Jurkat, Clone E6-1 (cell line): ENCODE data around the gene CLIP2.
"Not testable (repeated sequence)": the region's sequence is repeated elsewhere in the genome, so short reads cannot be mapped to it uniquely, and the experiment has no call there.

Experiments
- DNase-seq: peaks from one replicate; pipeline ENCODE4 v3.0.0-alpha.2; 2011; ENCODE audit warnings: low read depth, low spot score
- H3K4me3 ChIP-seq: 2 replicates; pipeline ENCODE4 v1.5.1; 2011; ENCODE audit warnings: mild to moderate bottlenecking, low read length, control low read depth, moderate library complexity

CLIP2 gene

DNA sequence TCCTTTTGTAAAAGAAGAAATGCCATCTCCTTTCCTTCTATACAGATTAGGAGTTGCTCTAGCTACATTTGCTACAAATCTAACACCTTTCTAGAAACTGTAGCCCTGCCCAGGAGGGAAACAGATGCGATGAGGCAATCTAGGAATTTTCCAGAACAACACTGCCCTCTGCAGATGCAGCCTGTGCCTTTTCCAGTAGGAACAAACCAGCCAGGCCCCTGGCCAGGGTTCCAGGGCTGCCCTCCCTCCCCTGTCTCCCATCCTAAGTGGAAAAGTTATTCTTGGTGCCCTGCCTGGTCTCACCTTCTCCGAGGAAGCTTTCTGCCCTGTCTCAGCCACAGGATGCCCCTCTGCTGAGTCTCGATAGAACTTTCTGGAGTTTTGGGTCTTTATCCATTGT, 105.4 kb downstream of the CLIP2 start:
- not testable (repeated sequence) for DNase-seq, H3K4me3 ChIP-seq

DNA sequence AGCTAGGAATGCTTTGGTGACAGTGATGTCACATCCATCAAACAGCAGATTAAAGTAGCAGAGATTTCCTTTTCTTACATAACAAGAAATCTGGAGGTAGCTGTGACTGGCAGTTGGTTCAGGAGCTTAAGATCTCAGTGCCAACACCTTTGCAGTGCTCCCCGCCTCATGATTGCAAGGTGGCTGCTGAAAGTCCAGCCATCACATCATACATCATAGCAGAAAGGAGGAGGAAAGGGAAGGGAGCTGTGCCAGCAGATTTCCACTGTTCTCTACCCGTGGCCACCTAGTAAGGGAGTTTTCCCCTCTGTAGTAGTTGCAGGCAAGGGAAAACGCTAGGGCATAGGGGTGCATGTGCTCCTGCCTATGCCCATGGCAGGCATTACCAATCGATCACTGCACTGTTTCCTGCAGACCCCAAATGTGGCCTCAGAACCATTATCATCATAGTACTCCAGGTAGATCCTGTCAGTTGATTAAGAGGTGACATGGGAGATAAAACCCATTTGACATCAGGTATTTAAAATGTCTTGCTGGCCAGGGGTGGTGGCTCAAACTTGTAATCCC, 106.6 kb downstream of the CLIP2 start:
- H3K4me3 ChIP-seq: no peak overlapping the region
- DNase-seq: no peak

DNA sequence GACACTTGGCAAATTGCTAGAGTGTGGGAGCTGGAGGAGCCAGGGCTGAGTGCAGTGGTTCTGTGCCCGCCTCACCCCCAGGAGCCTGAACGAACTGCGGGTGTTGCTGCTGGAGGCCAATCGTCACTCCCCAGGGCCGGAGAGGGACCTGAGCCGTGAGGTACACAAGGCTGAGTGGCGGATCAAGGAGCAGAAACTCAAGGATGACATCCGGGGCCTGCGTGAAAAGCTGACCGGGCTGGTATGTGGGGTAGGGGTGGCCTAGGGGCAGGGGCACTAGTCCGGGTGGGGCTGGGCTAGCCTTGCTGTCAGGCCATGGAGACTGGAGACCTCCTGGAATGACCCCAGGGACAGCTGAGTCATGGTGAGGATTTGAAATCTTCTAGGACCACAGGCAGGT, 107.8 kb downstream of the CLIP2 start:
- no peak overlapping the region for H3K4me3 ChIP-seq
- DNase-seq: no peak

DNA sequence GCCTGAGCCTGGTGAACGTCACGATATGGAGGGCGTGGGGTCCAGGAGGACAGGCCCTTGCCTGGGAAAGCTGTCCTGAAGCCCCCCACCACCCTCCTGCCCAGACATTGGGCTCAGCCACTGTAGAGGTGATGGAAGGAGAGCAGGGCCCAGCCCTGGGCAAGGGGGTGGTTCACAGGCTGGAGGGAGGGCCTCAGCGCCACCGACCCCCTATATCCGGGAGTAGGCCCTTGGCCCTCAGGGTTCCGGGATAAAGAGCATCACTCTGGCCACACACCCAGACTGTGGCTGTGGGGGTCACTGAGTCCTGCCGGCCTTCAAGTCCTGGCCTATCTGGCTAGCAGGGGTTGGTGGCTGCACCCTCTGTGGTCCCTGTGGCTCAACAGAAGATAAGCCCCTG, 109.2 kb downstream of the CLIP2 start:
- H3K4me3 ChIP-seq: no peak overlapping the region
- no peak for DNase-seq

DNA sequence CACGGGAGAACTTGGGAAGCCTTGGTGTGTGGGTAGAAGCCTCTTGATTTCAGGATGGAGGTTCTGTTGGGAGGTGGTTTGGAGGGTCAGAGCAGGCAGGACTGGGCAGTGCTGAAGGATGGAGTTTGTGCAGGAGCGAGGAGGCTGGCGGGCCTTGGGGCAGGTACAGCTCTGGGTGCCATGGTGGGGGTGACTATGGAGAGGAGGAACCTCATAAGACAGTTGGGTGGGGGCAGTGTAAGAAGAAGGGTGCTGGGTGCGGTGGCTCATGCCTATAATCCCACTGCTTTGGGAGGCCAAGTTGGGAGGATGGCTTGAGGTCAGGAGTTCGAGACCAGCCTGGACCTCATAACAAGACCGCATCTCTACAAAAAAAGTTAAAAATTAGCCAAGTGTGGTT, 109.8 kb downstream of the CLIP2 start:
- no peak overlapping the region for H3K4me3 ChIP-seq
- no peak for DNase-seq

DNA sequence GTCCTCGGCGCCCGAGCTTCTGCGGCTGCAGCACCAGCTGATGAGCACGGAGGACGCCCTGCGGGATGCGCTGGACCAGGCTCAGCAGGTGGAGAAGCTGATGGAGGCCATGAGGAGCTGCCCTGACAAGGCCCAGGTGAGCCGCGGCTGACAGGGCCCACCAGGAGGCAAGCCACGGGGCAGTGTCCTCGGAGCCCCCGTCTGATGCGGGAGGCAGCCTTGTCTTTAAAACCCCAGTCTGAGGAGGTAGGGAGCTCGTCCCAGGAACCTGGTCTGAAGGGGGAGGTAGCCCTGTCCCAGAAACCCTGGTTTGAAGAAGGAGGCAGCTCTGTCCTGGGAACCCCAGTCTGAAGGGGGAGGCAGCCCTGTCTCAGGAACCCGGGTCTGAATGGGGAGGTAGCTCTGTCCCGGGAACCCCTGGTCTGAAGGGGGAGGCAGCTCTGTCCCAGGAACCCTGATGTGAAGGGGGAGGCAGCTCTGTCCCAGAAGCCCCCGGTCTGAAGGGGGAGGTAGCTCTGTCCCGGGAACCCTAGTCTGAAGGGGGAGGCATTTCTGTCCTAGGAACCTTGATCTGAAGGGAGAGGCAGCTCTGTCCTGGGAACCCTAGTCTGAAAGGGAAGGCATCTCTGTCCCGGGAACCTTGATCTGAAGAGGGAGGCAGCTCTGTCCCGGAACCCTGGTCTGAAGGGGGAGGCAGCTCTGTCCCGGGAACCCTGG, 111.4 kb downstream of the CLIP2 start:
- DNase-seq: no peak
- H3K4me3 ChIP-seq: no peak overlapping the region

DNA sequence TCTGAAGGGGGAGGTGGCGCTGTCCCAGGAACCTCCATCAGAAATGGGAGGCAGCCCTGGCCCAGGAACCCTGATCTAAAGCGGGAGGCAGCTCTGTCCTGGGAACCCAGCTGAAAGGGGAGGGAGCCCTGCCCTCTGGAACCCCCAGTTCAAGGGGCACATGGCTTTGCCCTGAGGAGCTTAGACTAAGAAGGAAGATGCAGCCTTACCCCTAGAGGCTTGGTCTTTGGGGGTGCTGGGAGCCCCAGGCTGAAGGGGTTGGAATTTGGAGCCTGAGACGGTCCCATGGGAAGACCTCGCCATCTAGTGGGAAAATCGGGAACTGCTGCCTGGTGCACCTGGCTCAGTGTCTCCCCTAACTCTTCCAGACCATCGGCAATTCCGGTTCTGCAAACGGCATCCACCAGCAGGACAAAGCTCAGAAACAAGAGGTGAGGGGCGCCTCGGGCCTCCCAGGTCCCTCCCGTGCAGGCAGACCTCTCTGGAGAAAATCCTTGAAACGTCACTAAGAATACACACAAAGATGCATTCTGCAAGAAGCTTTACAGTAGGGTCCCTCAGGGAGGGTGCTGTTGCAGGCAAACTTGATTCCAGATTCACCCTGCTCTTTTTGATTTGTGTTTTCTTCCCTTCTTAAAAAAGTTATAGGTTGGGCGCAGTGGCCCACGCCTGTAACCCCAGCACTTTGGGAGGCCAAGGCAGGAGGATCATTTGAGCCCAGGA, 112.1 kb downstream of the CLIP2 start:
- H3K4me3 ChIP-seq: no peak overlapping the region
- peak; percentile 55 for DNase-seq

DNA sequence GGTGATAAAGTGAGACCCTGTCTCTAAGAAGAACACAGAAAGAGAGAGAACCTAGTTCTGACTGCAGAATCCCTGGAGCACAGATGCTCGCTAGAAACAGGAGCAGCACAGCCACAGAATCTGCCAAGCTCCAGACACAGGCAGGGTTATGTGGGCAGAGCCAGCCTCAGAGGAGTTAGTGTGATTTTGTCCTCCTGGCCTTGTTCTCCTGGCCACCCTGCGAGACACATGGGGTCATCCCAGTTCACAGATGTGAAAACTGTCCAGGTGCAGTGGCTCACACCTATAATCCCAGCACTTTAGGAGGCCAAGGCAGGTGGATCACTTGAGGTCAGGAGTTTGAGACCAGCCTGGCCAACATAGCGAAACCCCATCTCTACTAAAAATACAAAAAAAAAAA, 113.5 kb downstream of the CLIP2 start:
- not testable (repeated sequence) for H3K4me3 ChIP-seq, DNase-seq

DNA sequence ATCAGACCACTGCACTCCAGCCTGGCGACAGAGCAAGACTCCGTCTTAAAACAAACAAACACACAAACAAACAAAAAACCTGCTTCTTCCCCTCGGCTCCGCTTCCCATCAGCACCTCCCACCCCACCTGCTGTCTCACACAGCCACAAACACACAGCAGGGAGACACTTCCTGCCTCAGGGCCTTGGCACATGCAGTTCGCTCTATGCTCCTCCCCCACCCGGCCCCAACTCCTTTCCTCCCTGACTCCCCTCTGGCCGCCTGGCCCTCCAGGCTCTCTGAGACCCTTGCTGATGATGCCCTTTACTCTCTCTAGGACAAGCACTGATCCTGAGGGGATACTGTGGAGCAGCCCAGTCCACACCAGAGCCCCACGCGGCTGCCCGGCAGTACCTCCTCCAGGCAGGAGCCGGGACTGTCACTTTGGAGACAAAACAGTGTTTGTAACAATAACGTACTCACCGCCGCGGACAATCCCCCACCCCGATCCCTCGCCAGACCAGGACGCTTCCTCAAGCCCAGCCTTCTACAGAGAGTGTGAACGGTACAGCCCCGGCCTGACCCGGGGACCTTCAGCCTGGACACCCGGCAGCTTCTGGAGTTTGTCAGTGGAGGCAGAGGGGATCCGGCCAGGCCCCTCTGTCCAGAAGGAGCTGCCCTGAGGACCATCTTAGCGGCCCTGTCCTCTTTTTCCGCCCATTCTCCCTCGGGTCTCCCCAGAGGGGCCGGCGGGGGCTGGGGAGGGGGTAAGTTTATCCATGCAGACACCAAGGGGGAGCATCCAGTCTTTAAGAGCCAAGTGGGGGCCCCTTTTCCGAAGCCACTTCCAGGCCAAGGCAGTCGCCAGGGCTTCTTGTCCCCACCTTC, 114.5 kb downstream of the CLIP2 start:
- no peak for DNase-seq
- H3K4me3 ChIP-seq: no peak overlapping the region

DNA sequence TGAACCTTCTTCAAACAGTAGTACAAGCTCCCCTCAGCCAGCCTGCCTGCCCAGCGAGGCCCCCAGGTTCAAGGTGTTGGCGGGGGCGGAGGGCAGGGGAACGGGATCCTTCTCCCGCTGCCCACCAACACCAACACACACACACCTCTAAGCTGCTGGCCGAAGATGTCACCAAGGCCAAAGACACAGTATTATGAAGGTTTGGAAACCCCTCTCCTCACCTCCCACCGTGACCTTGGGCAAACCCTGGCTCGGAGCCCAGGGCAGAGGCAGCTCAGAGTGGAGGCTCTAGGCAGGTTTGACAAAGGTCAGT, 115.1 kb downstream of the CLIP2 start:
- DNase-seq: no peak
- H3K4me3 ChIP-seq: no peak overlapping the region

DNA sequence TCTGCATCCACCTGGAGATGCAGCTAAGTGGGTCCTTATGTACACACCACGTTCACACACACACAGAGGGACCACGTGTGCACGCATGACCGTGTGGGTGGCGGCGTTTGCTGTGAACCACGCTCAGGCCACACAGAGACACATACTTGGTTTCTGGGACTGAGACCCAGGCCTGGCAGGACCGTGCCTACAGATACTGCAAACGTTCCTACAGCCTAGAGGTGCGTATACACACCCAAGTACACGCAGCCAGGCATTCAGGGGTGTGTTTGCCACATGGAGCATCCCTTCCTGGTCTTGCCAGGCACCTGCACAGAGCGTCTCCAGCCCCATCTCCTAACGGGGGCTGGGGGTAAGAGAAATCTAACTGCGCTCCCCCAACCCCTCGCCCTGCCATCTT, 115.5 kb downstream of the CLIP2 start:
- DNase-seq: no peak
- H3K4me3 ChIP-seq: no peak overlapping the region

DNA sequence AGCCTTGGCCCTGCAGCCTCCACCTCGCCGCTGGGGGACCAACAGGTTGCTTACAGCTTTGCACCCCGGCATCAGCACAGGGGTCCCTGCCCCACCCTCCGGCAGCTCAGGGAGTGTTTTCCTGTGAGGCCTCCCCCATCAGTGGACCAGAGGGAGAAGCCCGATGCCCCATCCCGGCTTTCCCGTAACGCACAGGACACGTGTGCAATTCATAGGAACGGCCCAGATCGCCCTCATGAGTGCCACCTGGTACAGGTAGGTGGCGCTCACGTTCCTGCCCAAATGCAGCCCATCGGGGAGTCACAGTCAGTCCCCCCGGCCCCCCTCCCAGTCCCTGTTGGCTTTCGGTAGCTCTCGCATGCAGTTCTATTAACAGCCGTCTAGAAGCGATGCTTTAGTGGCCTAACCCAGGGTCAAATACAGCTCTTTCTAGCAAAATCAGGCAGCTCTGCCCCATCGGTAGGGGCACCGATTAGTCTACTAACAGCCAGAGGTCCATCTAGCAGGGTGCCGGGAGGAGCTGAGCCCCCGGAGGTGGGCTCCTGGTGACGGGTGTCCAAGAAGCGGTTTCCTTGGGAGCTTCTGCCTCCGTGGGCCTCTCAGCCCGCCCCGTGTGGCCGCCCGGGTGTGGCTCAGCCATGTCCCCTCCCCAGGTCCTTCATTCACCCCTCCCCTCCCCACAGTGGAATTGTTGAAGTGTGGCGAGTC, 116.1 kb downstream of the CLIP2 start:
- DNase-seq: no peak
- H3K4me3 ChIP-seq: no peak overlapping the region

DNA sequence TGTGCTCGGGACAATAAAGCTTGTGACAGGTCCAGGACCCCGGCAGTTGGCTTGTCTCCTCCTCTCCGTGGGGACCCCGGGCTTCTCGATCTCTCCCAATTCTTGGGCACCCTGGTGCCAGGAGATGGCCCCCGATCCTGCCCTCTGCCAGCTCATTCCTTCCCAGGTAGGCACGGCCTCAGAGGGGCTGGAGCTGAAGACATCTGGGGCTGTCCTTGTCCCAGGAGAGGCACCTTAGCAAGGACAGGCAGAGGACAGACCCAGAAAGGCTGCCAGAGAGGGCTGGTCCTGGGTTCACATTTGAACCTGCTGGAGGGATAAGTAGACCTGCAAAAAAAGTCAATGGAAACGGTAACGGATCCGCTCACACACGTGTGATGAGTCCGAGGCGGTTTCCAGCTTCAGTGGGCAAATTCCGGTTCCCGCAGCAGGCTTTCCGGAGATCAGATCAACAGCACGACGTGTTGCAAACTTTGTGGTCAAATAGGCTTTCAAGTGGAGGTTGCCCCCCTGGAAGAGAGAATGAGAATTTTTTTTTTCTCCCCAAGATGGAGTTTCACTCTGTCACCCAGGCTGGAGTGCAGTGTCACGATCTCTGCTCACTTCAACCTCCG, 116.8 kb downstream of the CLIP2 start:
- H3K4me3 ChIP-seq: no peak overlapping the region
- DNase-seq: no peak

DNA sequence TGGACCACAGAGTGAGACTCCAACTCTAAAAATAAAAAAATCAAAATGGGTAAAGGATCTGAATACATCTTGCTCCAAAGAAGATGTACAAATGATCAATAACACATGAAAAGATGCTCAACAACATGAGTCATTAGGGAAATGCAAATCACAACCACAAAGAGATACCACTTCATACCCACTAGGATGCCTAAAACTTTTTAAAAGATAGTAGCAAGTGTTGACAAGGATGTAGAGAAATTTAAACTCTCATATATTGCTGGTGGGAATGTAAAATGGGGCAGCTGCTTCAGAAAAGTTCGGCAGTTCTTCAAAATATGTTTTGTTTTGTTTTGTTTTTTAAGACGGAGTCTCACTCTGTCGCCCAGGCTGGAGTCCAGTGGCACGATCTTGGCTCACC, 118.8 kb downstream of the CLIP2 start:
- no peak for DNase-seq
- no peak overlapping the region for H3K4me3 ChIP-seq

DNA sequence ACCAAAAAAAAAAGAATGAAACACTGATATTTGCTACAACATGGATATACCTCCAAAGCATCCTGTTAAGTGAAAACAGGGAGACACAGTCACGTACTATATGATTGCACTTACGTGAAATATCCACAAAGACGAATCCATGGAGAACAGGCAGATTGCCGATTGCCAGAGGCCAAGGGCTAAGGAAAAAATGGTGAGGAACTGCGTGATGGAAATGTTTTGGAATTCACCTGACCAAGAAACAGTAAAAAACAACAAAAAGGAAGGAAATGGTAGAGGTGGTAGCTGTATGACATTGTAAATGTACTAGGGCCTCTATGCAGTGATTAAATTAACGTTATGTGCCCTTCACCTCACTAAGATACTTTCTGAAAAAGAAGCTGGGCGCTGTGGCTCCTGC, 120.4 kb downstream of the CLIP2 start:
- no peak overlapping the region for H3K4me3 ChIP-seq
- no peak for DNase-seq

DNA sequence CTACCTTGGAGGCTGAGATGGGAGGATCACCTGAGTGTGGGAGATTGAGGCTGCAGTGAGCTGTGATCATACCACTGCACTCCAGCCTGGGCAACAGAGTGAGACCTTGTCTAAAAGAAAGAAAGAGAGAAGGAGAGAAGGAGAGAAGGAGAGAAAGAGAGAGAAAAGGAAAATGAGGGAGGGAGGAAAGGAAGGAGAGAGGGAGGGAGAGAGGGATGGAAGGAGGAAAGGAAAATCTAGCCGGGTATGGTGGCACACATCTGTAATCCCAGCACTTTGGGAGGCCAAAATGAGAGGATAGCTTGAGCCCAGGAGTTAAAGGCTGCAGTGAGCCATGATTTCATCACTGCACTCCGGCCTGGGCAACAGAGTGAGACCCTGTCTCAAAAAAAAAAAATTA, 121.6 kb downstream of the CLIP2 start:
- DNase-seq: no peak
- H3K4me3 ChIP-seq: no peak overlapping the region

DNA sequence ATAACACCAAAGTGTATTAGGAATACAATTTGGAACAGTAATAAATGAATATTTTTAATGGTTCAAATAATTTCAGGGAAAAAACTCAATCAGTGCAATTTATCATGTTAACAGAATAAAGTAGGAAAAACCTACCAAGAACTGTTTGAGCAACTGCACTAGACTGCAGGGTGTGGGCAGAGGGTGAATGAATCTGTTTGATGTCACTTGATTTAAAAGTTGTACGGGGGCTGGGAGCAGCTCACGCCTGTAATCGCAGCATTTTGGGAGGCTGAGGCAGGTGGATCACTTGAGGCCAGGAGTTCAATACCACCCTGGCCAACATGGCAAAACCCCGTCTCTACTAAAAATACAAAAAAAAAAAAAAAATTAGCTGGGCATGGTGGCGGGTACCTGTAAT, 122.4 kb downstream of the CLIP2 start:
- DNase-seq, H3K4me3 ChIP-seq: not testable (repeated sequence)

DNA sequence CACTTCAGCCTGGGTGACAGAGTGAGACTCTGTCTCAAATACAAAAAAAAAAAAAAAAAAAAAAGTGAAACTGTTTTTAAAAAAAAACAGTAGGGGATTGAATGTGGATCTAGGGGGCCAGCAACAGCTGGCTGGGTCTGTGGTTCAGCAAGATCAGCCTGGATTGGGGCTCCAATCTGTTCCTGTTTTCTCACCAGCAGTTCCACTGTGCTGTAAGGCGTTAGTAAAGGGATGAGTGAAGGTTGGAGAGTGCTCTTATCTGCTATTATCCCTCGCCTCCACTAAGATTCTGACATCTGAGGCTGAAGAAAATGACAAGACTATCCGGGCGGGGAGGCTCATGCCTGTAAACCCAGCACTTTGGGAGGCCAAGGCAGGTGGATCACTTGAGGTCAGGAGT, 122.8 kb downstream of the CLIP2 start:
- no peak for DNase-seq

DNA sequence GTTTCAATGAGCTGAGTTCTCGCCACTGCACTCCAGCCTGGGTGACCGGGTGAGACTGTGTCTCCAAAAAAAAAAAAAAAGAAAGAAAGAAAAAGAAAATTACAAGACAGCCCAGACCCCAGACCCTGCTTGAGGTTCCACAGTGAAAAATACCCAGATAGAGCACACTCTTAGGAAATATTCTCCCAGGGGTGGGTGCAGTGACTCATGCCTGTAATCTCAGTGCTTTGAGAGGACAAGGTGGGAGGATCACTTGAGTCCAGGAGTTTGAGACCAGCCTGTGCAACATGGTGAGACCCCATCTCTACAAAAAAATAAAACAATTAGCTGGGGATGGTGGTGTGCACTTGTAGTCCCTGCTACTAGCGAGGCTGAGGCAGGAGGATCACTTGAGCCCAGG, 123.4 kb downstream of the CLIP2 start:
- DNase-seq: no peak
- H3K4me3 ChIP-seq: no peak overlapping the region

More for the DNA sequence above, 122.8 kb downstream of the CLIP2 start:
- H3K4me3 ChIP-seq: no peak overlapping the region
